ENCODE measurements around the gene MGMT. TPM values are rescaled to one million over a fixed set of nuclear protein-coding genes. Genes with fewer than 3 reads are reported as not detected.

MGMT gene
- polyA plus RNA-seq, 1 of the 3 experiments (the other 2 are of a cell fraction), result 10.8 TPM

- ChIA-PET POLR2A (no interaction called here), CTCF (interaction anchor here (1.0 kb wide), 1 partner anchor 19 kb away, joined by 3 read pairs; no protein-coding TSS in a partner anchor)
- Histone ChIP-seq H3K4me1 (ENCODE audit: control insufficient read depth in 1 of 2, insufficient read depth in 2 of 2, low read depth in 1 of 2, low read length in 1 of 2) (no peaks in the 10 kb centered on the region; a peak in 1 of 4 replicates), H3K4me3 (ENCODE audit: low read depth in 2 of 2, low read length in 1 of 2) (no peak overlapping the region), H3F3A (replicated peaks; ENCODE audit: insufficient read depth) (no peaks in the 10 kb centered on the region), H3K27ac (ENCODE audit: low read depth in 2 of 2, low read length in 1 of 2) (no peak overlapping the region), H2AFZ (ENCODE audit: low read depth) (no peak overlapping the region), H3K4me2 (no peak overlapping the region), H4K20me1 (ENCODE audit: insufficient read depth) (no peaks in the 10 kb centered on the region), H3K27me3 (ENCODE audit: insufficient read depth) (no peaks in the 10 kb centered on the region), H3K9me2 (no peaks in the 10 kb centered on the region), H3K9ac (no peak overlapping the region), H3K36me3 (replicated peaks in 1 of 2; ENCODE audit: control insufficient read depth in 1 of 2, insufficient read depth in 2 of 2, low read length in 1 of 2) (no peaks in the 10 kb centered on the region), H3K9me3 (0 out of 2 replicates have a peak, but pooled peaks cover 6% of the 10 kb centered on the region), H3K79me2 (ENCODE audit: insufficient read depth) (no peaks in the 10 kb centered on the region)
- no peak for DNase-seq
- TF ChIP-seq RFX5 (IDR thresholded peaks at IDR 0.05; ENCODE audit: low read length), result no peak
- TF ChIP-seq RAD21 (IDR thresholded peaks at IDR 0.05; ENCODE audit: low read length), result no peak
- TF ChIP-seq NFIC (IDR thresholded peaks at IDR 0.05; ENCODE audit: borderline replicate concordance), result no peak
- TF ChIP-seq CTCF (IDR thresholded peaks at IDR 0.05), result no peak
- TF ChIP-seq MXI1 (IDR thresholded peaks at IDR 0.05; ENCODE audit: low read depth, low read length), result no peak
- no peak for TF ChIP-seq RXRA (IDR thresholded peaks at IDR 0.05; ENCODE audit: borderline replicate concordance, low read depth)
- TF ChIP-seq TCF12 (IDR thresholded peaks at IDR 0.05), result no peak
- no peak for TF ChIP-seq MAX (IDR thresholded peaks at IDR 0.05; ENCODE audit: low read depth)
- no peak for TF ChIP-seq EZH2phosphoT487 (IDR thresholded peaks at IDR 0.05; ENCODE audit: borderline replicate concordance, low read depth)
- TF ChIP-seq MEF2A (IDR thresholded peaks at IDR 0.05; ENCODE audit: borderline replicate concordance, low read depth), result no peak
- no peak for TF ChIP-seq CHD2 (IDR thresholded peaks at IDR 0.05; ENCODE audit: low read length, partially characterized antibody)
- no peak for TF ChIP-seq SIN3A (IDR thresholded peaks at IDR 0.05; ENCODE audit: borderline replicate concordance, low read depth, low read length)
- no peak for TF ChIP-seq FOXM1 (IDR thresholded peaks at IDR 0.05; ENCODE audit: low read depth)
- TF ChIP-seq RCOR1 (IDR thresholded peaks at IDR 0.05; ENCODE audit: low read length), result no peak
- no peak for TF ChIP-seq PBX3 (IDR thresholded peaks at IDR 0.05)
- TF ChIP-seq POLR2AphosphoS5 (IDR thresholded peaks at IDR 0.05; ENCODE audit: low read depth, low read length), result no peak
- WGBS (ENCODE audit: low lambda C conversion rate), result 56% methylated on average over 5 of the region's 5 CpGs
These were observed 10.0 kb downstream of the MGMT start for GRCh38 chr10:129477051-129477450.

- no peak for DNase-seq
- no peak overlapping the region for H3K27ac ChIP-seq (ENCODE audit: low read depth in 2 of 2, low read length in 1 of 2)
- H3K9me3 ChIP-seq, result peaks cover 13% of the 10 kb centered on the region; the same call in 1 of the 2 replicates
- no peak overlapping the region for H3K4me2 ChIP-seq
- H3K36me3 ChIP-seq (replicated peaks in 1 of 2; ENCODE audit: control insufficient read depth in 1 of 2, insufficient read depth in 2 of 2, low read length in 1 of 2), result no peaks in the 10 kb centered on the region
- H3K27me3 ChIP-seq (ENCODE audit: insufficient read depth), result no peaks in the 10 kb centered on the region
- H4K20me1 ChIP-seq (ENCODE audit: insufficient read depth), result no peaks in the 10 kb centered on the region
- WGBS (ENCODE audit: low lambda C conversion rate), result 46% methylated on average over 1 of the region's 1 CpG
- H3K4me1 ChIP-seq (ENCODE audit: control insufficient read depth in 1 of 2, insufficient read depth in 2 of 2, low read depth in 1 of 2, low read length in 1 of 2), result no peaks in the 10 kb centered on the region; a peak in 1 of 4 replicates
- H2AFZ ChIP-seq (ENCODE audit: low read depth), result no peak overlapping the region
- H3K4me3 ChIP-seq (ENCODE audit: low read depth in 2 of 2, low read length in 1 of 2), result no peak overlapping the region
- POLR2A ChIA-PET, result no interaction called here
- H3K79me2 ChIP-seq (ENCODE audit: insufficient read depth), result no peaks in the 10 kb centered on the region
- H3K9me2 ChIP-seq, result no peaks in the 10 kb centered on the region
- CTCF ChIA-PET, result no interaction called here
- no peak overlapping the region for H3K9ac ChIP-seq
- H3F3A ChIP-seq (replicated peaks; ENCODE audit: insufficient read depth), result no peaks in the 10 kb centered on the region
- TF ChIP-seq CTCF (IDR thresholded peaks at IDR 0.05), result no peak
- TF ChIP-seq IRF3 (IDR thresholded peaks at IDR 0.05; ENCODE audit: low read depth, low read length), result no peak
- no peak for TF ChIP-seq CHD2 (IDR thresholded peaks at IDR 0.05; ENCODE audit: low read length, partially characterized antibody)
- no peak for TF ChIP-seq USF2 (IDR thresholded peaks at IDR 0.05; ENCODE audit: borderline replicate concordance, low read depth, low read length)
- TF ChIP-seq RAD21 (IDR thresholded peaks at IDR 0.05; ENCODE audit: low read length), result no peak
These were observed 14.6 kb downstream of the MGMT start for GRCh38 chr10:129481641-129482040.

Data from SK-N-SH (cell line).